ACC112 (cell line): ENCODE data around the gene TRAFD1.
A peak's percentile ranks its signal among the peaks of the same experiment; 100 is the strongest.

ENCODE experiments used
- H2AFZ ChIP-seq: fragments of 200-600 bp; sonication (generic); one replicate; pipeline ENCODE4 v1.6.0; 2017; ENCODE audit warnings: antibody characterized with exemption, low read length; ENCODE audit not compliant: unreplicated experiment
- H3K27ac ChIP-seq: fragments of 200-600 bp; sonication (generic); 2 replicates; pipeline ENCODE4 v1.5.1; 2014; ENCODE audit warnings: low read depth, mild to moderate bottlenecking, antibody characterized with exemption, low read length, moderate library complexity
- H3K27me3 ChIP-seq: fragments of 200-600 bp; sonication (generic); 2 replicates; pipeline ENCODE4 v1.6.1; 2014; ENCODE audit warnings: mild to moderate bottlenecking, antibody characterized with exemption, low read length, moderate library complexity, mixed read lengths; ENCODE audit not compliant: insufficient read depth
- H3K36me3 ChIP-seq: fragments of 200-600 bp; sonication (generic); 2 replicates; pipeline ENCODE4 v1.6.1; 2016; ENCODE audit warnings: mild to moderate bottlenecking, antibody characterized with exemption, low read length, moderate library complexity, mixed read lengths; ENCODE audit not compliant: insufficient read depth
- H3K4me1 ChIP-seq: fragments of 200-600 bp; sonication (generic); one replicate; pipeline ENCODE4 v1.6.1; 2016; ENCODE audit warnings: low read length, mixed read lengths; ENCODE audit not compliant: insufficient read depth, unreplicated experiment, control insufficient read depth
- H3K4me3 ChIP-seq: fragments of 200-600 bp; sonication (generic); 2 replicates; pipeline ENCODE4 v1.5.1; 2014; ENCODE audit warnings: mild to moderate bottlenecking, low read depth, low read length
- H3K79me2 ChIP-seq: fragments of 200-600 bp; sonication (generic); one replicate; pipeline ENCODE4 v1.6.0; 2016; ENCODE audit warnings: low read length; ENCODE audit not compliant: control insufficient read depth, unreplicated experiment, insufficient read depth

The TRAFD1 gene

GRCh38 chr12:112116232-112117060 is 8.9 kb upstream of the TRAFD1 start:
- H2AFZ ChIP-seq: peak overlapping the region; percentile 91
- H3K4me3 ChIP-seq: no peak overlapping the region
- peak overlapping the region; percentile 60 for H3K27ac ChIP-seq
- H3K27me3 ChIP-seq: no peaks in the 10 kb centered on the region
- H3K4me1 ChIP-seq: peaks cover 16% of the 10 kb centered on the region
- H3K36me3 ChIP-seq: no peaks in the 10 kb centered on the region
- H3K79me2 ChIP-seq: no peaks in the 10 kb centered on the region

GRCh38 chr12:112117685-112118084 is 7.7 kb upstream of the TRAFD1 start:
- H3K4me3 ChIP-seq: no peak overlapping the region
- H3K79me2 ChIP-seq: no peaks in the 10 kb centered on the region
- H3K4me1 ChIP-seq: peaks cover 26% of the 10 kb centered on the region
- no peaks in the 10 kb centered on the region for H3K27me3 ChIP-seq
- no peak overlapping the region for H2AFZ ChIP-seq
- no peaks in the 10 kb centered on the region for H3K36me3 ChIP-seq
- H3K27ac ChIP-seq: peak overlapping the region; percentile 60; the same call in 1 of the 2 replicates

- Histone ChIP-seq H3K36me3 (no peaks in the 10 kb centered on the region), H3K4me3 (0 out of 2 replicates have a peak overlapping the region, but pooled peaks have one; percentile 22), H2AFZ (no peak overlapping the region), H3K27me3 (no peaks in the 10 kb centered on the region), H3K27ac (peak overlapping the region; percentile 60), H3K4me1 (peaks cover 34% of the 10 kb centered on the region), H3K79me2 (peaks cover 14% of the 10 kb centered on the region)
Observed at GRCh38 chr12:112121780-112122565, 3.4 kb upstream of the TRAFD1 start.

- peaks cover 22% of the 10 kb centered on the region for H3K79me2 ChIP-seq
- H3K27ac ChIP-seq: peak overlapping the region; percentile 60
- no peaks in the 10 kb centered on the region for H3K36me3 ChIP-seq
- no peaks in the 10 kb centered on the region for H3K27me3 ChIP-seq
- H2AFZ ChIP-seq: peak overlapping the region; percentile 51
- peak overlapping the region; percentile 25 for H3K4me3 ChIP-seq
- H3K4me1 ChIP-seq: peaks cover 34% of the 10 kb centered on the region
Observed at GRCh38 chr12:112122823-112123690, 2.3 kb upstream of the TRAFD1 start.

GRCh38 chr12:112124918-112125249 is 476 bp upstream of the TRAFD1 start:
- Histone ChIP-seq H2AFZ (no peak overlapping the region), H3K27me3 (no peaks in the 10 kb centered on the region), H3K27ac (no peak overlapping the region), H3K4me1 (peaks cover 40% of the 10 kb centered on the region), H3K79me2 (peaks cover 35% of the 10 kb centered on the region), H3K4me3 (peak overlapping the region; percentile 87; the same call in 1 of the 2 replicates), H3K36me3 (no peaks in the 10 kb centered on the region)

GRCh38 chr12:112126000-112126438 is 659 bp downstream of the TRAFD1 start:
- peaks cover 42% of the 10 kb centered on the region for H3K79me2 ChIP-seq
- H3K27ac ChIP-seq: peak overlapping the region; percentile 25; the same call in 1 of the 2 replicates
- peaks cover 46% of the 10 kb centered on the region for H3K4me1 ChIP-seq
- H3K27me3 ChIP-seq: no peaks in the 10 kb centered on the region
- peak overlapping the region; percentile 87 for H3K4me3 ChIP-seq
- no peaks in the 10 kb centered on the region; the same call in 1 of the 2 replicates for H3K36me3 ChIP-seq
- peak overlapping the region; percentile 5 for H2AFZ ChIP-seq

GRCh38 chr12:112126911-112127310 is 1.6 kb downstream of the TRAFD1 start:
- no peaks in the 10 kb centered on the region; the same call in 1 of the 2 replicates for H3K36me3 ChIP-seq
- peak overlapping the region; percentile 52; the same call in 1 of the 2 replicates for H3K27ac ChIP-seq
- H3K4me3 ChIP-seq: peak overlapping the region; percentile 87
- H2AFZ ChIP-seq: no peak overlapping the region
- peaks cover 50% of the 10 kb centered on the region for H3K4me1 ChIP-seq
- H3K27me3 ChIP-seq: no peaks in the 10 kb centered on the region
- peaks cover 50% of the 10 kb centered on the region for H3K79me2 ChIP-seq

GRCh38 chr12:112130441-112130998 is 5.2 kb downstream of the TRAFD1 start:
- peaks cover 4% of the 10 kb centered on the region; the same call in 1 of the 2 replicates for H3K36me3 ChIP-seq
- H3K27ac ChIP-seq: peak overlapping the region; percentile 92
- peaks cover 62% of the 10 kb centered on the region for H3K79me2 ChIP-seq
- H3K4me3 ChIP-seq: peak overlapping the region; percentile 72
- no peaks in the 10 kb centered on the region for H3K27me3 ChIP-seq
- H3K4me1 ChIP-seq: peaks cover 42% of the 10 kb centered on the region
- peak overlapping the region; percentile 63 for H2AFZ ChIP-seq

- Histone ChIP-seq H2AFZ (no peak overlapping the region), H3K4me1 (peaks cover 38% of the 10 kb centered on the region), H3K36me3 (peaks cover 4% of the 10 kb centered on the region; the same call in 1 of the 2 replicates), H3K79me2 (peaks cover 51% of the 10 kb centered on the region), H3K27me3 (no peaks in the 10 kb centered on the region), H3K27ac (0 out of 2 replicates have a peak overlapping the region, but pooled peaks have one; percentile 92), H3K4me3 (peak overlapping the region; percentile 72)
Observed at GRCh38 chr12:112131686-112132085, 6.3 kb downstream of the TRAFD1 start.
